HUES48 (cell line): Measurements from ENCODE around the gene SOWAHB.

Experiments used
- H3K27ac ChIP-seq: one replicate; pipeline ENCODE4 v1.7.0; 2013; ENCODE audit warnings: low read depth, low read length, inconsistent platforms
- H3K27me3 ChIP-seq: 2 replicates; pipeline ENCODE4 v1.6.1; 2013; ENCODE audit warnings: mild to moderate bottlenecking, low read length; ENCODE audit not compliant: control insufficient read depth, insufficient read depth
- H3K36me3 ChIP-seq: 2 replicates; pipeline ENCODE4 v1.6.1; 2013; ENCODE audit warnings: low read length; ENCODE audit not compliant: control insufficient read depth, insufficient read depth
- H3K4me1 ChIP-seq: 2 replicates; pipeline ENCODE4 v1.6.1; 2013; ENCODE audit warnings: mild to moderate bottlenecking, low read length; ENCODE audit not compliant: control insufficient read depth, insufficient read depth
- H3K4me3 ChIP-seq: 2 replicates; pipeline ENCODE4 v1.5.1; 2013; ENCODE audit warnings: mild to moderate bottlenecking, low read depth, low read length
- H3K9ac ChIP-seq: 2 replicates; pipeline ENCODE4 v1.6.1; 2013; ENCODE audit warnings: mild to moderate bottlenecking, low read depth, low read length, moderate library complexity
- H3K9me3 ChIP-seq: 2 replicates; pipeline ENCODE4 v1.6.1; 2013; ENCODE audit warnings: low read length; ENCODE audit not compliant: control insufficient read depth, insufficient read depth

SOWAHB gene, protein sequence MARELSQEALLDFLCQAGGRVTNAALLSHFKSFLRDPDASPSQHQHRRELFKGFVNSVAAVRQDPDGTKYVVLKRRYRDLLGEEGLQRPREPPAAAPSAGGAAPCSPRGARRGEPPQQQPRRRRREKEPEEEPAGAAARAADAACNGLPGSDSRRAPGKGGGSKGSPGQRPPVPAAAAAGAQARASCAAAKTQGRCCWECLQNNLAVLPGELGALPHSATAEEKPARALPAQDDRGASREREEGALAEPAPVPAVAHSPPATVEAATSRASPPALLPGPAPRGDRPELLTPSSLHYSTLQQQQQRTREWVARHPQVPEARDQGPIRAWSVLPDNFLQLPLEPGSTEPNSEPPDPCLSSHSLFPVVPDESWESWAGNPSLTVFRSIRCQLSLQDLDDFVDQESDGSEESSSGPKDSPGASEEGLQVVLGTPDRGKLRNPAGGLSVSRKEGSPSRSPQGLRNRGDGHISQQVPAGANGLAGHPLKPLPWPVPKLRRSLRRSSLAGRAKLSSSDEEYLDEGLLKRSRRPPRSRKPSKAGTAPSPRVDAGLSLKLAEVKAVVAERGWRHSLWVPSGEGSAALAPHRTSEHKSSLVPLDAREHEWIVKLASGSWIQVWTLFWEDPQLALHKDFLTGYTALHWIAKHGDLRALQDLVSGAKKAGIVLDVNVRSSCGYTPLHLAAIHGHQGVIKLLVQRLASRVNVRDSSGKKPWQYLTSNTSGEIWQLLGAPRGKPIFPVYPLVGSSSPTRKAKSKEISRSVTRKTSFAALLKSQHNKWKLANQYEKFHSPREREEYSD

GRCh38 chr4:76897536-76898384 lies at the start of gene SOWAHB:
TSS of gene SOWAHB (minus strand) at chr4:76898144. CDS start at chr4:76897849, 295 bp downstream.
- Histone ChIP-seq H3K4me1 (peaks cover 14% of the 10 kb centered on the region), H3K27ac (peak within 1 kb of the TSS; percentile 39), H3K36me3 (no peaks in the 10 kb centered on the region), H3K9ac (0 out of 2 replicates have a peak within 1 kb of the TSS, but pooled peaks have one; percentile 25), H3K9me3 (no peaks in the 10 kb centered on the region), H3K4me3 (peak within 1 kb of the TSS; percentile 72), H3K27me3 (peaks cover 69% of the 10 kb centered on the region)

DNA sequence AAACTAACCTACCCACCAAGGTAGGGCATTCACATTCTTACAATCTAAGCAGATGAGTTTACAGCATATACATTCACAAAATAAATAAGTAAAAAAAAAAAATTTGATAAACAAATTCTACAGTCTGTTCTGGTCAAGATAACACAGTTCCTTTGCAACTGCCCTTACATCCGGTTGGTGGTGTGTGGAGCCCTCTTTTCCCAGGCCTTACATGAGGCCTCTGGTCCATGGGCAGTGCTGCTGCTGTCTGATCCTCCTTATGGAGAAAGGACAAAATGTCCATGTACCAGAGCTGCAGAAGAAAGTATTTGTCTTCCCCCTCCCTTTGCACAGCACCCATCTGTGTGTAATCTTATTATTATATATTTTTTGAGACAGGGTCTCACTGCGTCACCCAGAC lies 49.4 kb upstream of the SOWAHB start:
- no peaks in the 10 kb centered on the region for H3K9me3 ChIP-seq
- H3K4me1 ChIP-seq: peaks cover 8% of the 10 kb centered on the region; the same call in 1 of the 2 replicates
- no peak overlapping the region for H3K4me3 ChIP-seq
- H3K27ac ChIP-seq: no peak overlapping the region
- H3K27me3 ChIP-seq: peaks cover 22% of the 10 kb centered on the region
- H3K36me3 ChIP-seq: no peaks in the 10 kb centered on the region
- no peak overlapping the region for H3K9ac ChIP-seq

DNA sequence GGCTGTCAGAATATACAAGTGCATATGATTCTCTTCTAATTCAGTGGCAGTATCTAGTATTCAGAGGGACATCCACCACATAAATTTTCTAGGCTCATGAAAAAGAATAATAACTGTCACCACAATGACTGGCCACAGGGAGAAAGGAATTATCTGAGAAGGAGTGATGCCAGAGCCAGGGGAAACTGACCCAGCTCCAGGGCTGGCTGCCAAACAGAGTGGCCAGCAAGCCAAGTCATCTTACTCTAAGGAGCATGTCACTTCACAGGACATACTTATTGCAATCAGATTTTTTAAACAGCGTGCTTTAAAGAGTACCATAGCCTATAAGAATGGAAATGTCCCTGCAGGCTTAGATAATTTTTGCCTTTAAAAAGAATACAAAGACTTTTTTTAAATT lies 45.8 kb upstream of the SOWAHB start:
- no peaks in the 10 kb centered on the region for H3K36me3 ChIP-seq
- H3K27ac ChIP-seq: no peak overlapping the region
- no peak overlapping the region for H3K9ac ChIP-seq
- H3K4me3 ChIP-seq: no peak overlapping the region
- no peaks in the 10 kb centered on the region for H3K9me3 ChIP-seq
- no peaks in the 10 kb centered on the region for H3K4me1 ChIP-seq
- peaks cover 13% of the 10 kb centered on the region for H3K27me3 ChIP-seq

DNA sequence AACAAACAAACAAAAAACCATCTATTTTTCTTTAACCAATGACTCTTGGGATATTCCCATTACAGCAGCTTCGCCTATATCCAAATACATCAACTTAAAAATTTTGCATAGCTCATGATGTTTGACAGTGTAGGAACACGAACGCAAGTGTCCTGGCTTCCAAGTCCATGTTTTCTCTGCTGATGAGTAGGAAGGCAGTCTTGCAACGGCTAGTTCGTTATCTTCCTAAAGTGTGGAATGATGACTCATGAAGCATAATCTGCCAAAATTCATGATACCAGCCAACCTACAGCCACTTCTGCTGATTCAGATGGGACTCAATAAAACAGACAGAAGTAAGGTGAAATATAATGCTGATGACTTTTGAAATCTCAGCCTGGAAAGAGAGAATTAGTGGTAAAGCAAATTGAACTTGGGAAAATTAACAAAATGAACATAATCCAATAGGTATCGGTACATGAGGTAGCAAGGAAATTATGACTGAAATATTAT lies 45.2 kb upstream of the SOWAHB start:
- Histone ChIP-seq H3K27me3 (peaks cover 8% of the 10 kb centered on the region), H3K4me3 (no peak overlapping the region), H3K36me3 (no peaks in the 10 kb centered on the region), H3K27ac (no peak overlapping the region), H3K9ac (no peak overlapping the region), H3K9me3 (no peaks in the 10 kb centered on the region), H3K4me1 (no peaks in the 10 kb centered on the region)

GRCh38 chr4:76939184-76939583 lies 41.2 kb upstream of the SOWAHB start:
- H3K9me3 ChIP-seq: no peaks in the 10 kb centered on the region
- H3K9ac ChIP-seq: no peak overlapping the region
- no peak overlapping the region for H3K4me3 ChIP-seq

DNA sequence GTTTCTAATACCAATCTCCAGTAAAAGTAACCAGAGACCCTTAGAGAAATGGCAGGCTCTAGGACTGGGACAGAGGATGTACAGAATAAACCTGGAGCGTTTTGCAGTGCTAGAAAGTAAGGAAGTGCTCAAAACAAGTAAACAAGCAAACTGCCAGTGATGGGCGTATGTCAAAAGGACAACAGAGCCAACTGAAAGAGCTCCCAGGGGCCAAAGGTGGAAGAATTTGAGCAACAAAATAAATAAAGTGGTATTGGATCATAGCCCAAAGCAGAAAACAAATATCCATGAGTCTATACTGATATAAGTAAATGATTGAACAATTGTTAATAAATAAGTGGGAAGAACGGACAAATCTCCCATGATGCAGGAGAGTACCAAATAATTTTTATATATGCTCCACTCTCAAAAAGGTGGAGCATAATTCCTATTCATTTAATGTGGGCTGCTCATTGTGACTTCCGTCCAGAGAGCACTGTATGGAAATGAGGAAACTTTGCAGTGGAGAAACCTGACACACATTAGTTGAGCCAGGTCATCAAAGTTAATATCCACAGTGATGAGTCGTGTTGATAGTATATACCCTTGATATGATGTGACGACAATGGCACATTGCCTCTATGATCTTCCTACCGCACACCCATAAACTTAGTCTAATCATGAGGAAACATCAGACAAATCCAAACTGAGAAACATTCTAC lies 33.8 kb upstream of the SOWAHB start:
- no peaks in the 10 kb centered on the region for H3K9me3 ChIP-seq
- H3K27ac ChIP-seq: no peak overlapping the region
- H3K4me1 ChIP-seq: no peaks in the 10 kb centered on the region
- H3K27me3 ChIP-seq: no peaks in the 10 kb centered on the region
- H3K4me3 ChIP-seq: no peak overlapping the region
- H3K36me3 ChIP-seq: no peaks in the 10 kb centered on the region
- no peak overlapping the region for H3K9ac ChIP-seq

More at GRCh38 chr4:76939184-76939583, 41.2 kb upstream of the SOWAHB start:
- Histone ChIP-seq H3K27me3 (no peaks in the 10 kb centered on the region), H3K27ac (no peak overlapping the region), H3K4me1 (no peaks in the 10 kb centered on the region), H3K36me3 (no peaks in the 10 kb centered on the region)

DNA sequence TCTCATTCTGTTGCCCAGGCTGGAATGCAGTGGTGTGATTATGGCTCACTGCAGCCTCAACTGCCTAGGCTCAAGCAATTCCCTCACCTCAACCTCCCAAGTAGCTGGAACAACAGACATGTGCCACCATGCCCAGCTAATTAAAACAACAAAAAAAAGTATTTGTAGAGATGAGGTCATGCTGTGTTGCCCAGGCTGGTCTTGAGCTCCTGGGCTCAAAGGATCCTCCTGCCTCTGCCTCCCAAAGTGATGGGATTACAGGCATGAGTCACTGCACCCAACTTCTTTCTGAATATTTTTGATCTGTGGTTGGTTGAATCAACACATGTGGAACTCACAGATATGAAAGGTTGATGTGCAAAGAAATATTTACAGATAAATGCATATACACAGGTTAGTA lies 33.1 kb upstream of the SOWAHB start:
- no peaks in the 10 kb centered on the region for H3K27me3 ChIP-seq
- H3K4me1 ChIP-seq: no peaks in the 10 kb centered on the region
- H3K9ac ChIP-seq: no peak overlapping the region
- H3K27ac ChIP-seq: no peak overlapping the region
- H3K36me3 ChIP-seq: no peaks in the 10 kb centered on the region
- H3K4me3 ChIP-seq: no peak overlapping the region
- no peaks in the 10 kb centered on the region for H3K9me3 ChIP-seq

- H3K9ac ChIP-seq: no peak overlapping the region
- H3K36me3 ChIP-seq: no peaks in the 10 kb centered on the region
- H3K9me3 ChIP-seq: no peaks in the 10 kb centered on the region
- H3K27me3 ChIP-seq: no peaks in the 10 kb centered on the region
- no peaks in the 10 kb centered on the region for H3K4me1 ChIP-seq
- no peak overlapping the region for H3K27ac ChIP-seq
- H3K4me3 ChIP-seq: no peak overlapping the region
Observed at GRCh38 chr4:76930685-76931084, 32.7 kb upstream of the SOWAHB start.

- Histone ChIP-seq H3K36me3 (no peaks in the 10 kb centered on the region), H3K27me3 (no peaks in the 10 kb centered on the region), H3K27ac (no peak overlapping the region), H3K4me1 (0 out of 2 replicates have a peak, but pooled peaks cover 5% of the 10 kb centered on the region), H3K9ac (no peak overlapping the region), H3K9me3 (no peaks in the 10 kb centered on the region), H3K4me3 (no peak overlapping the region)
Observed at GRCh38 chr4:76926841-76927240, 28.9 kb upstream of the SOWAHB start.
